UCSD-AML1 (cell line): ENCODE data around the gene FLVCR1.
"Not testable (repeated sequence)": the region's sequence is repeated elsewhere in the genome, so short reads cannot be mapped to it uniquely, and the experiment has no call there.

Source experiments
- DNase-seq: peaks from one replicate; lab custom pipeline; 2025; ENCODE audit not compliant: unreplicated experiment; lab: John Stamatoyannopoulos, UW

FLVCR1 gene

DNA sequence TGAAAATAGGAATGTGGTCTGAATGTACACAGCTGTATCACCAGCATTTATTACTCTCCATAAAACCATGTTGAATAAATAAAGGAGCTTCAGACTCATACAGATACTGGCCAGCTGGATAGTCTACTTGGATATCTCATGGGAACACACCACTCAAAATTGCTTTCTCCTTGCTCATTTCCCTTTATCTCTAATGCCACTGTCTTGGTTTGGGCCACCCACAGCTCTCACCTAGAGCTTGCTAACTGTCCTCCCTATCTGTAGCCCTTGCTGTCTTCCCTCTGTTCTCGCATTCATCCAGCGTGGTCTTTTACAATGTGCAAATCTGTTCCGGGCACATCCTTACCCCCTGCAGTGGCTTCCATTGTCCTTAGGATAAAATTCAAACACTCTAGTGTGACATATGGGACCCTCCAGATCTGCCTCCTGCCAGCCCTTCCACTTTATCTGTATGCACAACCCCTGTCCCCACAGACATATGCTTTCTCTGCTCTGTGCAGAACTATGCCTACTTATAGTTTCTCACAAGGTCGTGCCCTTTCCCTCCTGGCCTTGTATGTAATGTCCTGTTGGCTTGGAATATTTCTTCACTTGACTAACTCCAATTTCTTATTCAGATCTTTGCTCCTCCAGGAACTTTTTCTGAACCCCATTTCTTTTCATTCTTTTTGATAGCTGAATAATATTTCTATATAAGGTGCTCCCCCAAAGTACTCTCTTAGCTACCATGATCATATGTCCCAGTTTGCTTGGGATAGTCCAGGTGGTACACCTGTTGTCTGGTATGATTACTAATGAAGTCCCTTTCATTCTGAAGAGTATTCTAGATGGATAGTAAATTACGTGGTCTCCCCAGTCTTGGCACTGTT, 2.9 kb downstream of the FLVCR1 start:
- DNase-seq, result no peak

DNA sequence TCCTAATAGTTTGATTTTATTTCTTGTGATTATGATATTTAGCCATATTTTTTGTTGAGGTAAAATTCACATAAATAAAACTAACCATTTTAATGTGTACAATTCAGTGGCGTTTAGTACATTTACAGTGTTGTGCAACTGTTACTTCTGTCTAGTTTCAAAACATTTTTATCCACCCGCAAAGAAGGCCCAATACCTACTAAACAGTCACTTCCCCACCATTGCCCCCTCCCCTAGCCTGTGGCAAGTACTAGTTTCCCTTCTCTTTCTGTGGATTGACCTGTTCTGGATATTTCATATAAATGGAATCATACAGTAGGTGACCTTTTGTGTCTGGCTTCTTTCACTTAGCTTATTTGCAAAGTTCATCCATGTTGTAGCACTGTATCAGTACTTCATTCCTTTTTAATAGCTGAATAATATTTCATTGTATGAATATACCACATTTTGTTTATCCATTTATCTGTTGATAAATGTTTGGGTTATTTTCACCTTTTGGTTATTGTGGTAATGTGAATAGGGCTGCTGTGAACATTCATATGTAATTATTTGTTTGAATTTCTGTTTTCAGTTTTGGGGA, 4.1 kb downstream of the FLVCR1 start:
- no peak for DNase-seq

DNA sequence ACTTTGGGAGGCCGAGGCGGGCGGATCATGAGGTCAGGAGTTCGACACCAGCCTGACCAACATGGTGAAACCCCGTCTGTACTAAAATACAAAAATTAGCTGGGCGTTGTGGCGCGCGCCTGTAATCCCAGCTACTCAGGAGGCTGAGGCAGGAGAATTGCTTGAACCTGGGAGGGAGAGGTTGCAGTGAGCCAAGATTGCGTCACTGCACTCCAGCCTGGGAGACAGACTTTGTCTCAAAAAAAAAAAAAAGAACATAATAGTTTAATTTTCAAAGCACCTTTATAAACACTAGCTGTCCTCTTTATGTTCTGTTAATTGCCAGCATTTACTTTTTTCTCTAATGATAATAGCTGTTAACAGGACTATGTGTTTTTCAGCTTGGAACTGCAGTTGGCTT, 5.3 kb downstream of the FLVCR1 start:
- not testable (repeated sequence) for DNase-seq

DNA sequence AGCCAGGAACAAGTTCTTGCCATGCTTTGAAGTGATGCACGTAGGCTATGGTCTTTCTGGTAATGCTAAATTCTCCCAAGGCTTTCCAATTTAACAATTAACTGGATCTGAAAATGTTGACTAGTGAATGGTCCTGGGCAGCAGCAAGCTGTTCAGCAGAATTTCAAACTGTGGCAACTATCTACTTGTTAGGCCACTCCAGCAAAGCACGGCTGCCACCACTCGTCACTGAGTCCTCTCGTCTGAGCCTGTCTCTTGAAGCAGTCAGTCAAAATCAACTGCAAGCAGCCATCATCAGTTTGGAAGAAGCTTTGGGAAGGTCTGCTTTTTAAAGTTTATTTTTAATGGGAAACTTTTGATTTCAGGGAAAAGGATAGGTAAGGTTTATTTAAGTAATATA, 6.1 kb downstream of the FLVCR1 start:
- DNase-seq, result no peak

DNA sequence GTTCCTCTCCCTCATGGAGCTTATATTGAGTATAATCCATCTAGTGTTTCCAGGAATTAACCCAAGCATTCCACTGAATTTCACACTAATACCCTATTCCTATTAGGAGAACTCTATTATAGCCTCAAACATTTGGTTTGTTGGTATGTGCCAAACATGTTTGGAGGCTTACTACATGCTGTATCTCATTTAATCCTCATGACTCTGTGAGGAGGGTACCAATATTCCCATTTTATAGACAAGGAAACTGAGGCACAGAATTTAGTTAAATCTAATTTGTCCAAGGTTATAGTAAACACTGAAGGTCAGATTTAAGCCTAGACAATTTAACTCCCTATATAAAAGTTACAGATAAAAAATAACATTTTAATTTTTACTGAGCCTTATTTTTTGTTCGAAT, 9.1 kb downstream of the FLVCR1 start:
- no peak for DNase-seq

DNA sequence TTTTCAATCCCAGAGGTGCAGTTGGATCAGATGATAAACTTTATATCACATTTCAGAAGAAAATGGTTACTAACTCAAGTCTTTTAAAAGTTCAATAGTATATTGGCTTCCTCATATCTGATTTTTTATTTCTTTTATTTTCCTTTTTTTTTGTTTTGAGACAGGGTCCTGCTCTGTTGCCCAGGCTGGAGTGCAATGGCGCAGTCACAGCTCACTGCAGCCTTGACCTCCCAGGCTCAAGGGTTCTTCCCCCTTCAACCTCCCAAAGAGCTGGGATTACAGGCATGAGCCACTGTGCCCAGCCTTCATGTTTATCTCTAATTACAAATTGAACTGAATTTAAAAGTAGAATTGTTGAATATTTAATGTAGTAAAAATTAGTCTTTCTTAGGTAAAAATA, 13.9 kb downstream of the FLVCR1 start:
- DNase-seq, result no peak

DNA sequence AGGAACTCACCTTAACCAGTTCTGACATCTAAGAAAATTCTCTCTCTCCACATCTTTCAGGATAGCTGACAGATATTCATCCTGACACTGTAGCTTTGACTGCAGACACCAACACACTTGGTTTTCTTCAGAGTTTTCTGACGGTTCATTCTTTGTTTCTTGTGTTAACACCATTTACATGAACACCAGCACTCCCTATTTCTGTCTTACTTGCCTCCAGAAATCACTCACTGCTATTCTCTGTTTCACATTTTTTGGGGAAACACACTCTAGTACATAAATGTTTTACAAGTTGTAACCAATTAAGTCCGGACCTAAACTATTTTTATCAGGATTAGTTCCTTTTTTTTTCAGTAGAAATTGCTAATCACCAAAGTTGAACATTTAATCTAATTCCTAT, 15.4 kb downstream of the FLVCR1 start:
- DNase-seq, result no peak

DNA sequence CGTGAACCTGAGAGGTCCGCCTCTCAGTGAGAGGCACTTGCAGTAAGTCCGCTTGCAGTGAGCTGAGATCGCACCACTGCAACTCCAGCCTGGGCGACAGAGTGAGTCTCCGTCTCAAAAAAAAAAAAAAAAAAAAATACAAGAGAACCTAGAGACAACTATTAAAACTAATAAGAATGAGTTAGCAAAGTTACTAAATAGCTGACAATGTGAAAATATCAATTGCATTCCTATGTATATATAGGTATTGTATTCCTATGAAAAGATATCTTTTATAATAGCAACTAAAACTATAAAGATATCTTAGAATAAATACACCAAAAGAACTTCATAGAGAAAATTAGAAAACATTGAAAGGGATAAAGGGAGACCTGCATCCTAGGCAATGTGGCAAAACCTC, 20.3 kb downstream of the FLVCR1 start:
- DNase-seq, result no peak

DNA sequence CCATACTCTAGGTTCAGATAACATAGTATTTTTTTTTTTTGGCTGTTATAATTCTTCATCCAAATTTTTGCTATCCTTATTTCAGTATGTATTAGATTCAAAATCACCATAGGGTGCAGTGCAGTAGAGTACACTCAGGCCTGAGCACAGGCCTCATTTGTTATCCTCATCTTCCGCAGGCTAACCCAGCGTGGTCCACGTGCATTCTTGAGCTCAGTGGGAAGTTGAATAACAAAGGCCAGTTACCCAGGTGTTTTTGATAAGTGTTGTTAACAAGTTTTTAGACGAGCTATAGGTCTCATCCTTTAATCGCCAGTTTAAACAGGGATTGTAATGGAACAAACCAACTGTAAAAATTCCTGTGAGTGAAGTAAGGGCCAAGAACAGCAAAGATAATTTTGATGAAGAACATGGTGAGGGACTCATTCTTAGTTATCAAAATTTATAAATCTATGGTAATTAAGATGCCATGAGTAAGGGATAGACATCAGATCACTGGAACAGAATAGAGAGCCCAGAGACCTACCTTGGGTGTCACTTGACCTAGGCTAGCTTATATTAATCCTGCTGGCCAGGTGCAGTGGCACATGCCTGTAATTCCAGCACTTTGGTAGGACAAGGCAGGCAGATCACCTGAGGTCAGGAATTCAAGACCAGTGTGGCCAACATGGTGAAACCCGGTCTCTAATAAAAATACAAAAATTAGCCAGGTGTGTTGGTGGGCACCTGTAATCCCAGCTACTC, 22.0 kb downstream of the FLVCR1 start:
- no peak for DNase-seq

DNA sequence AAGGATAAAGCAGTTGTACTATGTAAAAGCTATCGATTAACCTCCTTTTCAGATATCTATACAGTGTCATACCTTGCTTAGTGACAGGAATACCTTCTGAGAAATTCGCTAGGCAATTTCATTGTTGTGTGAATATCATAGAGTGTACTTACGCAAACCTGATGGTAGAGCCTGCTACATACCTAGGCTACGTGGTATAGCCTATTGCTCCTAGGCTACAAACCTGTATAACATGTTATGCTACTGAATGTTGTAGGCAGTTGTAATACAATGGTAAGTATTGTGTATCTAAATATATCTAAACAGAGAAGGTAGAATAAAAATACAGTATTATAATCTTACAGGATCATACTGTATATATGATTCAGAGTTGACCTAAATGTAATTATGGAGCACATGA, 26.5 kb downstream of the FLVCR1 start:
- DNase-seq, result no peak

DNA sequence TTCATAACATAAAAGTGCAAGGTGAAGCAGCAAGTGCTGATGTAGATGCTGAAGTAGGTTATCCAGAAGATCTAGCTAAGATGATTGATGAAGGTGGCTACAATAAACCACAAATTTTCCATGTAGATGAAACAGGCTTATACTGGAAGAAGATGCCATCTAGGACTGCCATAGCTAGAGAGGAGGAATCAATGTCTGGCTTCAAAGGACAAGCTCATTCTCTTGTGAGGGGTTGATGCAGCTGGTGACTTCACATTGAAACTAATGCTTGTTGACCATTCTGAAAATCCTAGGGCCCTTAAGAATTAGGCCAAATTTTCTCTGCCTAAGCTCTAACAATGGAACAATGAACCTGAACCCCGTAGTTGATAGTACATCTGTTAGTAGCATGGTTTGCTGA, 34.0 kb downstream of the FLVCR1 start:
- no peak for DNase-seq

DNA sequence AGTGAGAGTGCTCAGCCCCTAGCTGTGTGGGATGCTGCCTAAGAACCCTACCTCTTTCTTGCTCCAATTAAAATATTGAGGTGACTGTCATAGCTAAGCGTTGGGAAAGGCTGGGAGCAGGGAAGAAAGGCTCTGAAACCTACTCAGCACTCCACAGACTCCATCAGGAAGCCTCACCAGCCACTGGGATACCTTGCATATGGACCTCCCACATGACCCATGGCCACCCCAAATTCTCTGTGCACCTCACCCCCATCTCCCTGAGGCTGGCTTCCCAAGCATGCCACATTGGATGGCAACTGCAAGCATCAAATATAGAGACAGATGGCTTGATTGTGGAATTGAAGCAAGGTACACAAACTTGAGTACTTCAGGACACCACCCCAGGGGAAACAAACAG, 41.8 kb downstream of the FLVCR1 start:
- no peak for DNase-seq

DNA sequence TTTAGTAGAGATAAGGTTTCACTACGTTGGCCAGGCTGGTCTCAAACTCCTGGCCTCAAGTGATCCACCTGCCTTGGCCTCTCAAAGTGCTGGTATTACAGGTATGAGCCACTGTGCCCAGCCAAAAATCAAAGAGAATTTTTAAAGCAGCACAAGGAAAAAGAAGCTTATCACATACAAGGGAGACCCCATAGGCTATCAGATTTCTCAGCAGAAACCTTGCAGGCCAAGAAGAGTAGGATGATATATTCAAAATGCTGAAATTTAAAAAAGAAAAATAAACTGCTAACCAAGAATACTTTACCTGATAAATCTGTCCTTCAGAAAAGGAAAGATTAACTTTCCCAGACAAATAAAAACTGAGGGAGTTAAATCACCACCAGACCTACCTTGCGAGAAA, 43.2 kb downstream of the FLVCR1 start:
- no peak for DNase-seq

DNA sequence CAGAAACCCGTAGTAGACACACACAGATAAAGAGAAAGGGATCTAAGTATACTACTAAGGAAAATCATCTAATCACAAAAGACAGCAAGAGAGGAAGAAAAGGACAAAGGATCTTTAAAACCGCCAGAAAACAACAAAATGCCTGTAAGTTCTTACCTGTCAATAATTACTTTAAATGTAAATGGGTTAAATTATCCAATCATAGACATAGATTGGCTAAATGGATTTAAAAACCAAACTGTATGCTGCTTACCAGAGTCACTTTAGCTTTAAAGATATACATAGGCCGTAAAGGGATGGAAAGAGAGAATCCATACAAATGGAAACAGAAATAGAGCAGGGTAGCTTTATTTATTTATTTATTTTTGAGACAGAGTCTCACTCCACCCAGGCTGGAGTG, 44.0 kb downstream of the FLVCR1 start:
- no peak for DNase-seq

DNA sequence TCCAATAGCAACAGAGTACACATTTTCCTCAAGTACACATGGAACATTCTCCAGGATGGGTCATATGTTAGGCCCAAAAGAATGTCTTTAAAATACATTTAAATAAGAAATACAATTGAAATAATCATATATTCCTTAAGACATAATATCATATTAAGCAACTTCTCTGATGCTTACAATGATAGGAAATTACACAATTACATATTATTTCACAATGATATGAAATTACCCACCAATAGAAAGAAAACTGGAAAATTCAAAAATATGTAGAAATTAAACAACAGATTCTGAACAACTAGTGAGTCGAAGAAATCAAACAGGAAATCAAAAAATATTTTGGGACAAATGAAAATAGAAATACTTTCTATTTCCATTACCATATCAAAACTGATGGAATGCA, 45.6 kb downstream of the FLVCR1 start:
- DNase-seq, result no peak

DNA sequence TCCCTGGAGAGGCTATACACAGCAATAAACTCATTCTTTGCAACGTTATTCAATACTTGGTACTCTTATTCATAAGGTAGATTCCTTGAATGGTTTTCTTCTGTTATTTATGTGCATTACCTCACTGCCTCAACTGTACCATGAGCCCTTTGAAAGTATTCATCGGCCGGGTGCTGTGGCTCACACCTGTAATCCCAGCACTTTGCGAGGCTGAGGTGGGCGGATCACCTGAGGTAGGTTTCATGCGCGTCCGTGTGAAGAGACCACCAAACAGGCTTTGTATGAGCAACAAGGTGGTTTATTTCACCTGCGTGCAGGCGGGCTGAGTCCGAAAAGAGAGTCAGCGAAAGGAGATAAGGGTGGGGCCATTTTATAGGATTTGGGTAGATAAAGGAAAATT, 50.0 kb downstream of the FLVCR1 start:
- DNase-seq, result not testable (repeated sequence)

DNA sequence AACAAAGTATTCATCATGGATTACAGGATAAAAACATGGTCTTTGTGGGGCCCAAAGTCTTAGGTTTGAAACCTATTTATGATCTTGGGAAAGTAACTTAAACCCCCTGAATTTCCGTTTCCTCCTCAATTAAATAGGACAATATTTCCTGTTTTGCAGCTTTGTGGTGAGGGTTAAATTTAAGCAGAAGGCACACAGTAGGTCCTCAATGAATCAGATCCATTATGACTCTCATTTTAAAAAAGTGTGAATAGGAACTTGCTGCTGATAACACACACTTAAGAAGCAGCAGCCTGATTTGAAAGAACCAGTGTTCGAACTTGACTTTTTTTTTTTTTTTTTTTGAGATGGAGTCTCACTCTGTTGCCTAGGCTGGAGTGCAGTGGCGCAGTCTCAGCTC, 50.9 kb downstream of the FLVCR1 start:
- DNase-seq, result no peak

DNA sequence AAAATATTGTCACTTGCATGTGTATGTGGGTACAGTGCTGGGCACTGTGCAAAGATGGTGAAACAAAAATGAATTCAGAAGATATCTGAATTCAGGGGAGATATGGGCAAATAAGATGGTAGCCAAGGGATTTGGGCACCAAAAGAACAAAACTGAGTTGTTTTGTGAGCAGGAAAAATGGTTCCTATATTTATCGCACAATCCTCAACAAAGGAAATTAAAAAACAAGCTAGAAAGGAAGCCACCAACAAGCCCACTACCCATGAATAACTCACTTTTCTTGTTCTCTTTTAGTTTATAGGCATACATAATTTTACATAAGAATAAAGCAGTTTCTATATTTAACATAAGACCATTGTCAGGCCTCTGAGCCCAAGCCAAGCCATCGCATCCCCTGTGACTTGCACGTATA, 51.6 kb downstream of the FLVCR1 start:
- DNase-seq, result no peak

DNA sequence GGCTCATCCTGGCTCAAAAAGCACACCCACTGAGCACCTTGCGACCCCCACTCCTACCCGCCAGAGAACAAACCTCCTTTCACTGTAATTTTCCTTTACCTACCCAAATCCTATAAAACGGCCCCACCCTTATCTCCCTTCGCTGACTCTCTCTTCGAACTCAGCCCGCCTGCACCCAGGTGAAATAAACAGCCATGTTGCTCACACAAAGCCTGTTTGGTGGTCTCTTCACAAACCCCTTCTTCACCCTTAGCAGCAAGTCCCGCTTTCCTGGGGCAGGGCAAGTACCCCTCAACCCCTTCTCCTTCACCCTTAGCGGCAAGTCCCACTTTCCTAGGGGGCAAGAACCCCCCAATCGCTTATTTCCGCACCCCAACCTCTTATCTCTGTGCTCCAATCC, 52.1 kb downstream of the FLVCR1 start:
- not testable (repeated sequence) for DNase-seq

DNA sequence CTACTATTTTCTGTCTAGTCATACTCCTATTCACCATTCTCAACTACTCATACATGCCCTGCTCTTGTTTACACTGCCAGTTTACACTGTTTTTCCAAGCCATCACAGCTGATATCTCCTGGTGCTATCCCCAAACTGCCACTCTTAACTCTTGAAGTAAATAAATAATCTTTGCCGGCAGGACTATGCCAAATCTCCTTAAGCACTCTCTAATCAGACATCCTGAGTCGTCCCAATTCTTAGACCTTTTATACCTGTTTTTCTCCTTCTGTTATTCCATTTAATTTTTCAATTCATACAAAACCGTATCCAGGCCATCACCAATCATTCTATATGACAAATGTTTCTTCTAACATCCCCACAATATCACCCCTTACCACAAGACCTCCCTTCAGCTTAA, 55.6 kb downstream of the FLVCR1 start:
- not testable (repeated sequence) for DNase-seq

DNA sequence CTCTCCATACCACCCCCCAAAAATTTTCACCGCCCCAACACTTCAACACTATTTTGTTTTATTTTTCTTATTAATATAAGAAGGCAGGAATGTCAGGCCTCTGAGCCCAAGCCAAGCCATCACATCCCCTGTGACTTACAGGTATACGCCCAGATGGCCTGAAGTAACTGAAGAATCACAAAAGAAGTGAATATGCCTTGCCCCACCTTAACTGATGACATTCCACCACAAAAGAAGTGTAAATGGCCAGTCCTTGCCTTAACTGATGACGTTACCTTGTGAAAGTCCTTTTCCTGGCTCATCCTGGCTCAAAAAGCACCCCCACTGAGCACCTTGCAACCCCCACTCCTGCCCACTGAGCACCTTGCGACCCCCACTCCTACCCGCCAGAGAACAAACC, 56.0 kb downstream of the FLVCR1 start:
- DNase-seq, result not testable (repeated sequence)

DNA sequence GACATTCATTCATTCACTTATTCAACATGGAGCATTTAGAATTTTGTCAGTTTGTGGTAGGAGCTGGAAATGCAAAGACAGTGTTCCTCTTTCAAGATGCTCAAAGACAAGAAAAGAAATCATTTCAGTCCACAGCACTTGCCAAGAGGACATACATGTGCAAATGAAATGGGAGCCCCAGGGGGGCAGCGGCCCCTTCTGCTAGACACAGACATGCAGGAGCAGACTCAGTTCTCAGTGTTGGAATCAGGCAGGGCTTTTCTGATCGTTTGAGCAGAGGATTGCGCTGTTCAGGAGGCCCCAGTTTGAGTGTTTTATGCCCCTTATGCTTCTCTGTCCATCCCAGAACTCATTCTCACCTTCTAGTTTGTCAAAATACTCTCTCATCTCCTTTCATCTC, 56.7 kb downstream of the FLVCR1 start:
- DNase-seq, result no peak
